22Rv1 (cell line): ENCODE data around the gene SAMSN1.

Experiments
- ZFX ChIP-seq: fragments of 450-650 bp; IDR thresholded peaks from 2 replicates; pipeline ENCODE4 v1.6.1; 2017; ENCODE audit warnings: antibody characterized with exemption, borderline replicate concordance
- TF ChIP-seq, protein P1 (sequence below): fragments of 450-650 bp; IDR thresholded peaks from 2 replicates; pipeline ENCODE4 v1.5.1; 2017; ENCODE audit warnings: mild to moderate bottlenecking

DNA sequence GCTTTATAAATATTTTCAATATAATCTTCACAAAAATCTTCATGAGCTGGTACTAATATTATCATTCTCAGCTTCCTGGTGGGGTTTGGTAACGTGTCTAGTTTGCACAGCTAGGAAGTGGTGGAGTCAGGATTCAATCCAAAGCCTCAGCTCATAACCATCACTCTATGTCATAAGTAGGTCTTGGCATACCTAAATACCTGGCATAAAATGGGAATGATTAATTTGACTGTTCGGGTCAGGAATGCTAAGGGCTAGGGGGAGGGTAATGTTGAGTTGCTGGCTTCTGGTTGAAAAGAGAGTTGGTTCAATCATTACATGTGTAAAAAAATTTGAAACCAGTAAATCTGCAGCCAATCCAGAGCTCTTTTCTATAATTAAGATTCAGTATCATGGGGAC is 5.6 kb upstream of the SAMSN1 start:
- TF ChIP-seq, protein P1, sequence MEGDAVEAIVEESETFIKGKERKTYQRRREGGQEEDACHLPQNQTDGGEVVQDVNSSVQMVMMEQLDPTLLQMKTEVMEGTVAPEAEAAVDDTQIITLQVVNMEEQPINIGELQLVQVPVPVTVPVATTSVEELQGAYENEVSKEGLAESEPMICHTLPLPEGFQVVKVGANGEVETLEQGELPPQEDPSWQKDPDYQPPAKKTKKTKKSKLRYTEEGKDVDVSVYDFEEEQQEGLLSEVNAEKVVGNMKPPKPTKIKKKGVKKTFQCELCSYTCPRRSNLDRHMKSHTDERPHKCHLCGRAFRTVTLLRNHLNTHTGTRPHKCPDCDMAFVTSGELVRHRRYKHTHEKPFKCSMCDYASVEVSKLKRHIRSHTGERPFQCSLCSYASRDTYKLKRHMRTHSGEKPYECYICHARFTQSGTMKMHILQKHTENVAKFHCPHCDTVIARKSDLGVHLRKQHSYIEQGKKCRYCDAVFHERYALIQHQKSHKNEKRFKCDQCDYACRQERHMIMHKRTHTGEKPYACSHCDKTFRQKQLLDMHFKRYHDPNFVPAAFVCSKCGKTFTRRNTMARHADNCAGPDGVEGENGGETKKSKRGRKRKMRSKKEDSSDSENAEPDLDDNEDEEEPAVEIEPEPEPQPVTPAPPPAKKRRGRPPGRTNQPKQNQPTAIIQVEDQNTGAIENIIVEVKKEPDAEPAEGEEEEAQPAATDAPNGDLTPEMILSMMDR, result no peak
- no peak for TF ChIP-seq ZFX
